ENCODE data around the gene RBAK.
"Not testable (repeated sequence)": the region's sequence is repeated elsewhere in the genome, so short reads cannot be mapped to it uniquely, and the experiment has no call there.

Gene RBAK

GRCh38 chr7:5045558-5046396 is at the start of gene RBAK:
Gene RBAK, plus strand, starts transcription at chr7:5045860. Its CDS starts 2,217 bp downstream, at chr7:5048077.
- peak; percentile 94 for DNase-seq (ENCODE audit: low read depth)

- no peak for DNase-seq (ENCODE audit: low read depth)
Observed at GRCh38 chr7:4996696-4997222, 48.9 kb upstream of the RBAK start.

GRCh38 chr7:4998244-4998643 is 47.4 kb upstream of the RBAK start:
- DNase-seq (ENCODE audit: low read depth): no peak

GRCh38 chr7:4998910-4999309 is 46.8 kb upstream of the RBAK start:
- DNase-seq (ENCODE audit: low read depth): no peak

GRCh38 chr7:4999369-4999950 is 46.2 kb upstream of the RBAK start:
- no peak for DNase-seq (ENCODE audit: low read depth)

- no peak for DNase-seq (ENCODE audit: low read depth)
Observed at GRCh38 chr7:5001003-5001402, 44.7 kb upstream of the RBAK start.

- no peak for DNase-seq (ENCODE audit: low read depth)
Observed at GRCh38 chr7:5001911-5002310, 43.7 kb upstream of the RBAK start.

- DNase-seq (ENCODE audit: low read depth): no peak
Observed at GRCh38 chr7:5005066-5005465, 40.6 kb upstream of the RBAK start.

- DNase-seq (ENCODE audit: low read depth): no peak
Observed at GRCh38 chr7:5012985-5013384, 32.7 kb upstream of the RBAK start.

GRCh38 chr7:5015936-5016335 is 29.7 kb upstream of the RBAK start:
- DNase-seq (ENCODE audit: low read depth): not testable (repeated sequence)

- DNase-seq (ENCODE audit: low read depth): not testable (repeated sequence)
Observed at GRCh38 chr7:5017626-5018025, 28.0 kb upstream of the RBAK start.

- no peak for DNase-seq (ENCODE audit: low read depth)
Observed at GRCh38 chr7:5020098-5020497, 25.6 kb upstream of the RBAK start.

- DNase-seq (ENCODE audit: low read depth): not testable (repeated sequence)
Observed at GRCh38 chr7:5020976-5021550, 24.6 kb upstream of the RBAK start.

- DNase-seq (ENCODE audit: low read depth): not testable (repeated sequence)
Observed at GRCh38 chr7:5023626-5024025, 22.0 kb upstream of the RBAK start.

- peak; percentile 40 for DNase-seq (ENCODE audit: low read depth)
Observed at GRCh38 chr7:5027796-5028410, 17.8 kb upstream of the RBAK start.

GRCh38 chr7:5033186-5033585 is 12.5 kb upstream of the RBAK start:
- DNase-seq (ENCODE audit: low read depth): not testable (repeated sequence)

GRCh38 chr7:5035276-5035675 is 10.4 kb upstream of the RBAK start:
- DNase-seq (ENCODE audit: low read depth): no peak

- DNase-seq (ENCODE audit: low read depth): no peak
Observed at GRCh38 chr7:5036446-5036845, 9.2 kb upstream of the RBAK start.

- DNase-seq (ENCODE audit: low read depth): no peak
Observed at GRCh38 chr7:5041047-5041446, 4.6 kb upstream of the RBAK start.

- no peak for DNase-seq (ENCODE audit: low read depth)
Observed at GRCh38 chr7:5043661-5044060, 2.0 kb upstream of the RBAK start.

- peak; percentile 13 for DNase-seq (ENCODE audit: low read depth)
Observed at GRCh38 chr7:5046397-5046732, 705 bp downstream of the RBAK start.

- not testable (repeated sequence) for DNase-seq (ENCODE audit: low read depth)
Observed at GRCh38 chr7:5047127-5047526, 1.5 kb downstream of the RBAK start.

- DNase-seq (ENCODE audit: low read depth): no peak
Observed at GRCh38 chr7:5050676-5051075, 5.0 kb downstream of the RBAK start.

Data from ELR (cell line).